HG03103 (cell line): ENCODE data around the gene PCDH9.

ENCODE experiments used
- ATAC-seq: cut with Tn5 transposase; IDR thresholded peaks from one replicate; pipeline ENCODE4 v1.9.1; 2021; ENCODE audit warnings: low read depth; ENCODE audit not compliant: unreplicated experiment

Gene PCDH9

DNA sequence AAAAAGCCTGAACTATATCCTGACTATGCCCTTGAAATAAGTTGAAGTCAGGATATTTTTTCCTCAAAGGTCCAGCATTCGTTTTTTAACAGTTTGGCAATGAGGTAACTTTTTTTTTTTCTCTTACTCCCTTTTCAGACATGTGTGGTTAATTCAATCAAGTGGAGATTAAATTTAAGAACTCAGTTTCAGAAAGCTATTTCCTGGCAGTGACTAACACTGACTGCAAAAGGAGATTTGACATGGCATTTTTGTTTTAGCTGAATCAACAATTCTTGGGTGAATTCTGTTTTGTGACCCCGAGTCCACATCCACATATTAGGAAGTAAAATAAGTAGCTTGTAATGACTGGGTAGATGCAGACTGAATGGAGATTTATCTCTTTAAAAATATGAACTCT is 716.4 kb downstream of the PCDH9 start:
- ATAC-seq = no peak

GRCh38 chr13:66509175-66509574 is 721.0 kb downstream of the PCDH9 start:
- no peak for ATAC-seq

DNA sequence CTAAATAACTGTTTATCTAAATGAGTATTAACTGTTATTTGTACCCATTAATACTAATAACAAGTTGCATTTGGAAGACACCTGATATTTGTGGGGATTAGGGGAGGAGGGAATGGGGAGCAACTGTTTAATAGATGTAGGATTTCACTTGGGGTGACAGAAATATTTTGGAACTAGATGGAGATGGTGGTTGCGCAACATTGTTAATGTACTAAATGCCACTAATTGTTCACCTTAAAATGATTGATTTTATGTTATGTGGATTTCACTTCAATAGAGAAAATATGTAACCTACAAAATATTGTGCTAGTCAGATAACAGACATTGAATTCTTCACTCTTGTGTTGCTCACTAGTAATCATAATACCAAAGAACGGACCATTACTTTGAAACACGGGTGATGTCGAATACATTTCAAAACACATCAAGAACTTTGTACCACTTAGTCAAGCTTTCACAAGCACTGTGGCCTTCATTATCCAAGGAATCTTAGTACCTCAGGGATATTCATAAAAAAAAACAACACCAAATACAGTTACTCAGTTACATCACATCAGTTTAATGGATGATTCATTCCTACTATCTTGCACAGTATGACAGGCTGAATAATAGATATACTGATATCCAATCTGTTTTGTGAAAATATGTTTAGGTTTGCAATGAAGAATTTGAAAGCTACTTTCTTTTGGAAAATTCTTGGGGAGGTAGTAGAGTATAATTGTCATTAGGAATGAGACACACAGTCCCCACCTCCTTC is 721.8 kb downstream of the PCDH9 start:
- no peak for ATAC-seq

DNA sequence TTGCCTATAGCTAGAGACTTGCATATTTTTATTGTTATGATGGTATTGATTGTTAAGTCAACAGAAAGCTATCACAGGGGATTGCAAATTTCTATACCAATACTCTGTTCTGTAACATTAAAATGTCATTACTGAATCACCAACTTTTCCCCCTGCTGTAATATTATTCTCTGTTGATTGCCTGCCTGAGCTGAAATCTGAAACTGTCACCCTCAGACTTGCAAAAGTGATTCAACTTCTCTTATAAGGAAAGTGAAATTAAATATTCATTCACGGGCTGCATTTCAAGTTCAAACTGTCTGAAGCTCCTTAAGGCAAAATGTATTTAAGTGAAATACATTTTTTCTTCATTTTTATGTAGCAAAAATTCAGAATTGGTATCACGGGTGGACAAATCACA is 723.2 kb downstream of the PCDH9 start:
- no peak for ATAC-seq

DNA sequence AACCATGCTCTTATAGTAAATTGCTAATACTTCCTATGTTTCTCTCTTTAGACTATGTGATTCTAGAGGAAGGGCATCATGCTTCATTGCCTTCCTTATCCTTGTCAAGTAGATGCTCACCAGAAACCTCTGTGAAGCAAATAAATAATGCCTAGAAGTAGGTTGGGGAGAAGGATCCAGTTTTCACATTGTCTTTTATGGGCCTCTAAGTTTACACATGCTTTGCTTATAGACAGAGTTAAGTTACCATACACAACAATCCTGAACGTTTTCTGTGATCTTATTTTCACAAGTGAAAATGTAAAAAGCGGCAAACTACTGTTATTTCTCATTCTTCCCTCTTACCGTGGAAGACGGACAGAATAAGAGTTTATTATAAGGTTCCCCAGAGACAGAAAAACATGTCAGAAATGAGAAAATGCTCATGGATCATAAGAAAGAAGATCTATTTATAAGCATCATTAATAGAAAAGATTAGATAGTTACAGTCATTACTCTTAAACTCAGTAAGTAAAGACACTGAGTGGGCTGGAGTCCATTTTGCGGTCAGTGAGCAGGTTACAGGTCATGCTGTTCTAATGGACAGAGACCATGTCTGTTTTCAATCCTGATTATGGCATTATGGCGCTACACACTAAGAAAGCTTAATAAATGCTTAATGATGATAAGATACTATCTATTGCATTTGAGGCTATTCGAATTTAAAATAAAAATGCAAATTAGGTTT is 723.9 kb downstream of the PCDH9 start:
- ATAC-seq = no peak

DNA sequence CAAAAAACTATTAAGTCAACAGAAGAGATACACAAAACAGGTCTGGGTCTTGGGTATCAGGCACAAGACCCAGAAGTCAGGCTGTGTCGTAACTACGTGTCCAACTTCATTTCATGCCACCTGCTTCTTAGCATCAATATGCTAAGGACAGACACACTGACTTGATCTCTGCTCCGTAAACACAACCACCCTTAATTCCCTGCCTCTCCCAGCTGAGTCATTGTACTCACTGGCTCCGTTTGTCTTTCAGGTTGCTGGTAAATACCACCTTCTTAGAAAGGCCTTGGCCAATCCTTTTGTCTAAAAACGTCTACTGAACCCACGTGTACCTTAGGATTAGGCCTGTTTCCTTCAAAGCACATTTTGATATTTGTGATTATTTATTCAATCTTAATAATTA is 726.2 kb downstream of the PCDH9 start:
- no peak for ATAC-seq

- no peak for ATAC-seq
These were observed 729.0 kb downstream of the PCDH9 start for GRCh38 chr13:66501181-66501580.

GRCh38 chr13:66492479-66492878 is 737.7 kb downstream of the PCDH9 start:
- ATAC-seq = no peak

GRCh38 chr13:66491251-66491650 is 738.9 kb downstream of the PCDH9 start:
- ATAC-seq = no peak

- no peak for ATAC-seq
These were observed 740.5 kb downstream of the PCDH9 start for GRCh38 chr13:66489586-66489985.

GRCh38 chr13:66489172-66489571 is 741.0 kb downstream of the PCDH9 start:
- ATAC-seq = no peak

GRCh38 chr13:66483712-66484111 is 746.4 kb downstream of the PCDH9 start:
- ATAC-seq = no peak

DNA sequence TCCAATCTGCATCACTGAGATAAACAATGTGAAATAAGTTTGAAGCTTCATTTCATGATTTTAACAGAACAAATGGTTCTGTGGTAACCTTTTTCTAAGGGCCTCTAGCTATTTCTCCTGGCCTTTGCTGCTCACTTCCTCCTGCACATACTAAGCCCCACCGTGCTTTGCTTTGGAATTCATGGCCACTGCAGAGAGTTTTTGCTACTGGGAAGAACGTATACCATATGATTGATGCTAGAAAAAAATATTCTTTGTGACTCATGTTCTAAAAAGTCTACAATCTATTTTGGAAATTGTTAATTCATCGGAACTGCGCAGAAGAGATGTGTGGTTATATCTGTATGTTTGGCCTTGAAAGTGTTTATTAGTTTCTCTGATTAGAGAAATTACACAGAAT is 747.3 kb downstream of the PCDH9 start:
- ATAC-seq = no peak

- ATAC-seq = no peak
These were observed 752.3 kb downstream of the PCDH9 start for GRCh38 chr13:66477816-66478215.

GRCh38 chr13:66475061-66475460 is 755.1 kb downstream of the PCDH9 start:
- ATAC-seq = no peak

- no peak for ATAC-seq
These were observed 760.4 kb downstream of the PCDH9 start for GRCh38 chr13:66469745-66470144.

DNA sequence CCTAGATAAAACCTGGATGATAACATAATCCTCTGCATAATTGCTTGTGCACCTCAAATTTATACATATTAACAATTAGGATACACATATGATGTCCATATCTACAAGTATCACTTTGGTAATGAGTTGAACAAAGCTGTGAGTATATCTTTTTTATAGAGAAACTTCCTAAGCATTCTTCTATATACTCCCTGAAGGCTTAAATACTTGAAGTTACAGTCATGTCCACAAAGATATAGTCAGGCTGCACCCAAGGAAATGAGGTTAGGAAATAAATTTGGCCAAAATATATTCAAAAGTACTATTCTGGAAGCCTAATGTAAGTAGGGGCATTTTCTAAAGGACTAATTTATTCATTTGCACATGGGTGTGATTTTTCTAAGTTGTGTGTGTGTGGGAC is 761.5 kb downstream of the PCDH9 start:
- no peak for ATAC-seq

GRCh38 chr13:66462187-66462586 is 767.9 kb downstream of the PCDH9 start:
- ATAC-seq = no peak

GRCh38 chr13:66461021-66461420 is 769.1 kb downstream of the PCDH9 start:
- no peak for ATAC-seq

DNA sequence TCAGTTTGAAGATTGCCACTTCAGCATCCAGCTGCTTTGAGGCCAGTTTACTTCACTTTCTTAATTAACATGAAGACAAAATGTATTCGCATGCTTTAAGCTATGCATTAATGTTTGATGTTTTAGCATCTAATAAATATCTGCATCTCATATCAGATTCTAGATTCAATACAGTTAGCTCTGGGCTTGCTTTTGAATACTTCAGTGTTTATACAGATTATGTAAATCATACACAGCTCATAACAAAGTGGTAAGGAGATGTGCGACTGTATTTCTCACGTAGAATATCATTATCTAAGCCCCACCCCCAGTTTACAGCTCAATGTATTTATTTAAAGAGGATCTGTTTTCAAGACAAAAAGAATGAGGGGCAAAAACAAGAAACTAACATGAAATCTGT is 770.5 kb downstream of the PCDH9 start:
- ATAC-seq = no peak

GRCh38 chr13:66459143-66459542 is 771.0 kb downstream of the PCDH9 start:
- no peak for ATAC-seq

GRCh38 chr13:66446413-66446812 is 783.7 kb downstream of the PCDH9 start:
- ATAC-seq = no peak
